Adrenal gland (tissue), 5 donors: ENCODE results near the gene ANXA6.

Source experiments
- POLR2A ChIP-seq, 2 donors: fragments of 450-650 bp; IDR thresholded peaks; one replicate each; pipeline ENCODE4 v1.6.1; 2017; ENCODE audit warnings: antibody characterized with exemption in 2 of 2, mild to moderate bottlenecking in 2 of 2, moderate library complexity in 1 of 2
- TF ChIP-seq, protein P1 (sequence below), 6 experiments: fragments of 450-650 bp in 4 of 6; fragments of 200-600 bp in 2 of 6; sonication (generic) in 1 of 6; IDR thresholded peaks; 1 replicate in 5 of 6; 2 replicates in 1 of 6; pipeline versions ENCODE4 v1.5.1 to v1.8.0; 2016 to 2021; ENCODE audit warnings: antibody characterized with exemption in 6 of 6, mild to moderate bottlenecking in 2 of 6, moderate library complexity in 1 of 6
- donor health status: DM: no; HTN: no; CAD: no.

GRCh38 chr5:151067632-151068432 lies 89.7 kb downstream of the ANXA6 start:
- TF ChIP-seq, protein P1, sequence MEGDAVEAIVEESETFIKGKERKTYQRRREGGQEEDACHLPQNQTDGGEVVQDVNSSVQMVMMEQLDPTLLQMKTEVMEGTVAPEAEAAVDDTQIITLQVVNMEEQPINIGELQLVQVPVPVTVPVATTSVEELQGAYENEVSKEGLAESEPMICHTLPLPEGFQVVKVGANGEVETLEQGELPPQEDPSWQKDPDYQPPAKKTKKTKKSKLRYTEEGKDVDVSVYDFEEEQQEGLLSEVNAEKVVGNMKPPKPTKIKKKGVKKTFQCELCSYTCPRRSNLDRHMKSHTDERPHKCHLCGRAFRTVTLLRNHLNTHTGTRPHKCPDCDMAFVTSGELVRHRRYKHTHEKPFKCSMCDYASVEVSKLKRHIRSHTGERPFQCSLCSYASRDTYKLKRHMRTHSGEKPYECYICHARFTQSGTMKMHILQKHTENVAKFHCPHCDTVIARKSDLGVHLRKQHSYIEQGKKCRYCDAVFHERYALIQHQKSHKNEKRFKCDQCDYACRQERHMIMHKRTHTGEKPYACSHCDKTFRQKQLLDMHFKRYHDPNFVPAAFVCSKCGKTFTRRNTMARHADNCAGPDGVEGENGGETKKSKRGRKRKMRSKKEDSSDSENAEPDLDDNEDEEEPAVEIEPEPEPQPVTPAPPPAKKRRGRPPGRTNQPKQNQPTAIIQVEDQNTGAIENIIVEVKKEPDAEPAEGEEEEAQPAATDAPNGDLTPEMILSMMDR (IDR thresholded peaks at IDR 0.05), result no peak
- TF ChIP-seq POLR2A (IDR thresholded peaks at IDR 0.05), result no peak
